Glutamatergic neuron (in vitro differentiated cells): Measurements from ENCODE around the gene PRR22. TPM values are rescaled to one million over a fixed set of nuclear protein-coding genes. Genes with fewer than 3 reads are reported as not detected.

Experiments
- DNase-seq: peaks from one replicate; pipeline ENCODE4 v3.0.0; 2022
- H3K27ac Mint-ChIP-seq: one replicate; pipeline ENCODE4 v1.8.0; 2020; ENCODE audit warnings: mild to moderate bottlenecking, mixed read lengths, inconsistent platforms; ENCODE audit not compliant: unreplicated experiment
- H3K27me3 Mint-ChIP-seq: one replicate; pipeline ENCODE4 v1.8.0; 2020; ENCODE audit warnings: mild to moderate bottlenecking, moderate library complexity, mixed read lengths, inconsistent platforms; ENCODE audit not compliant: unreplicated experiment
- H3K36me3 Mint-ChIP-seq: one replicate; pipeline ENCODE4 v1.8.0; 2020; ENCODE audit warnings: mild to moderate bottlenecking, mixed read lengths, inconsistent platforms; ENCODE audit not compliant: unreplicated experiment
- H3K4me1 Mint-ChIP-seq: one replicate; pipeline ENCODE4 v1.8.0; 2020; ENCODE audit warnings: mild to moderate bottlenecking, low read depth, mixed read lengths, inconsistent platforms; ENCODE audit not compliant: unreplicated experiment
- H3K4me3 Mint-ChIP-seq: one replicate; pipeline ENCODE4 v1.8.0; 2020; ENCODE audit warnings: mild to moderate bottlenecking, mixed read lengths, inconsistent platforms; ENCODE audit not compliant: unreplicated experiment
- H3K9me3 Mint-ChIP-seq: one replicate; pipeline ENCODE4 v1.8.0; 2020; ENCODE audit warnings: mild to moderate bottlenecking, moderate library complexity, mixed read lengths, inconsistent platforms; ENCODE audit not compliant: unreplicated experiment
- CTCF ChIP-seq: fragments of 200-600 bp; sonication (generic); IDR thresholded peaks from one replicate; pipeline ENCODE4 v1.5.0; 2021; ENCODE audit not compliant: partially characterized antibody, unreplicated experiment
- total RNA-seq: library from RNA; stranded (reverse); fragmentation: NEBNext Ultra II Directional; extraction: Animal tissue kit (Norgen Biotek cat#: 25700); gene quantifications from one replicate; pipeline ENCODE4 v1.2.1, GENCODE V29; 2021; ENCODE audit not compliant: unreplicated experiment

Gene PRR22
- total RNA-seq, 1 donor from 2014 or later: 3.1 TPM

- Mint-ChIP-seq H3K27ac (no peak overlapping the region), H3K36me3 (peaks cover 5% of the 10 kb centered on the region), H3K4me3 (no peak overlapping the region), H3K27me3 (peaks cover 12% of the 10 kb centered on the region), H3K4me1 (peaks cover 5% of the 10 kb centered on the region), H3K9me3 (peaks cover 12% of the 10 kb centered on the region)
- DNase-seq: no peak
- TF ChIP-seq CTCF: no peak
Measured at GRCh38 chr19:5787409-5788182, 3.0 kb upstream of the PRR22 start.

GRCh38 chr19:5786593-5787408, 2.3 kb upstream of the PRR22 start:
- peaks cover 5% of the 10 kb centered on the region for H3K36me3 Mint-ChIP-seq
- TF ChIP-seq CTCF: no peak

GRCh38 chr19:5785423-5785822, 877 bp upstream of the PRR22 start:
- Mint-ChIP-seq H3K4me3 (no peak overlapping the region), H3K9me3 (peaks cover 6% of the 10 kb centered on the region), H3K27ac (no peak overlapping the region), H3K36me3 (peaks cover 3% of the 10 kb centered on the region), H3K27me3 (peaks cover 9% of the 10 kb centered on the region), H3K4me1 (peaks cover 5% of the 10 kb centered on the region)
- no peak for TF ChIP-seq CTCF
- no peak for DNase-seq

More at GRCh38 chr19:5786593-5787408, 2.3 kb upstream of the PRR22 start:
- no peak for DNase-seq
- peaks cover 12% of the 10 kb centered on the region for H3K27me3 Mint-ChIP-seq
- peaks cover 5% of the 10 kb centered on the region for H3K4me1 Mint-ChIP-seq
- no peak overlapping the region for H3K4me3 Mint-ChIP-seq
- H3K27ac Mint-ChIP-seq: no peak overlapping the region
- peaks cover 11% of the 10 kb centered on the region for H3K9me3 Mint-ChIP-seq

GRCh38 chr19:5782945-5783919, 1.3 kb downstream of the PRR22 start:
- H3K27me3 Mint-ChIP-seq: peaks cover 2% of the 10 kb centered on the region

More at GRCh38 chr19:5782945-5783919, 1.3 kb downstream of the PRR22 start:
- no peaks in the 10 kb centered on the region for H3K4me1 Mint-ChIP-seq
- DNase-seq: no peak
- no peaks in the 10 kb centered on the region for H3K36me3 Mint-ChIP-seq
- H3K27ac Mint-ChIP-seq: no peak overlapping the region
- no peak overlapping the region for H3K4me3 Mint-ChIP-seq
- H3K9me3 Mint-ChIP-seq: no peaks in the 10 kb centered on the region
- no peak for TF ChIP-seq CTCF
